Measurements from ENCODE around the gene VRK2. TPM values are rescaled to one million over a fixed set of nuclear protein-coding genes. Genes with fewer than 3 reads are reported as not detected.
"Not testable (repeated sequence)": the region's sequence is repeated elsewhere in the genome, so short reads cannot be mapped to it uniquely, and the experiment has no call there.

VRK2 gene
- total RNA-seq, 1 experiment from 2014 or later, result 20.1 TPM

GRCh38 chr2:58163913-58164312 is 117.3 kb downstream of the VRK2 start (continued):
- TF ChIP-seq, protein P1, sequence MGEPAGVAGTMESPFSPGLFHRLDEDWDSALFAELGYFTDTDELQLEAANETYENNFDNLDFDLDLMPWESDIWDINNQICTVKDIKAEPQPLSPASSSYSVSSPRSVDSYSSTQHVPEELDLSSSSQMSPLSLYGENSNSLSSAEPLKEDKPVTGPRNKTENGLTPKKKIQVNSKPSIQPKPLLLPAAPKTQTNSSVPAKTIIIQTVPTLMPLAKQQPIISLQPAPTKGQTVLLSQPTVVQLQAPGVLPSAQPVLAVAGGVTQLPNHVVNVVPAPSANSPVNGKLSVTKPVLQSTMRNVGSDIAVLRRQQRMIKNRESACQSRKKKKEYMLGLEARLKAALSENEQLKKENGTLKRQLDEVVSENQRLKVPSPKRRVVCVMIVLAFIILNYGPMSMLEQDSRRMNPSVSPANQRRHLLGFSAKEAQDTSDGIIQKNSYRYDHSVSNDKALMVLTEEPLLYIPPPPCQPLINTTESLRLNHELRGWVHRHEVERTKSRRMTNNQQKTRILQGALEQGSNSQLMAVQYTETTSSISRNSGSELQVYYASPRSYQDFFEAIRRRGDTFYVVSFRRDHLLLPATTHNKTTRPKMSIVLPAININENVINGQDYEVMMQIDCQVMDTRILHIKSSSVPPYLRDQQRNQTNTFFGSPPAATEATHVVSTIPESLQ (CRISPR knock-in tag; IDR thresholded peaks at IDR 0.05), result no peak
- TF ChIP-seq RORB (CRISPR knock-in tag; IDR thresholded peaks at IDR 0.05), result no peak
- no peak for TF ChIP-seq GTF2I (CRISPR knock-in tag; conservative IDR thresholded peaks at IDR 0.05)
- TF ChIP-seq, protein P2, sequence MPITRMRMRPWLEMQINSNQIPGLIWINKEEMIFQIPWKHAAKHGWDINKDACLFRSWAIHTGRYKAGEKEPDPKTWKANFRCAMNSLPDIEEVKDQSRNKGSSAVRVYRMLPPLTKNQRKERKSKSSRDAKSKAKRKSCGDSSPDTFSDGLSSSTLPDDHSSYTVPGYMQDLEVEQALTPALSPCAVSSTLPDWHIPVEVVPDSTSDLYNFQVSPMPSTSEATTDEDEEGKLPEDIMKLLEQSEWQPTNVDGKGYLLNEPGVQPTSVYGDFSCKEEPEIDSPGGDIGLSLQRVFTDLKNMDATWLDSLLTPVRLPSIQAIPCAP (CRISPR knock-in tag; IDR thresholded peaks at IDR 0.05), result no peak
- TF ChIP-seq ARID4B (CRISPR knock-in tag; IDR thresholded peaks at IDR 0.05; ENCODE audit: borderline replicate concordance), result no peak
- no peak for TF ChIP-seq MLX (CRISPR knock-in tag; IDR thresholded peaks at IDR 0.05)

- ATAC-seq; H3K4me3 Mint-ChIP-seq; POLR2A ChIA-PET; H3K27ac Mint-ChIP-seq; H3K27me3 Mint-ChIP-seq (ENCODE audit: low read depth); DNase-seq (ENCODE audit: low spot score): not testable (repeated sequence)
- H3K9me3 Mint-ChIP-seq, result peaks cover 23% of the 10 kb centered on the region
- CTCF ChIA-PET, result interaction anchor here (0.8 to 2.0 kb wide), 3 partner anchors 408 to 704 kb away, joined by 3 to 5 read pairs (median 3); no protein-coding TSS in a partner anchor
- peaks cover 42% of the 10 kb centered on the region for H3K4me1 Mint-ChIP-seq
- peaks cover 42% of the 10 kb centered on the region for H3K36me3 Mint-ChIP-seq
Observed at GRCh38 chr2:58168130-58168529, 121.5 kb downstream of the VRK2 start.

- DNase-seq (ENCODE audit: low spot score); POLR2A ChIA-PET; CTCF ChIA-PET; ATAC-seq; H3K27me3 Mint-ChIP-seq (ENCODE audit: low read depth); H3K27ac Mint-ChIP-seq; H3K4me3 Mint-ChIP-seq: not testable (repeated sequence)
- Mint-ChIP-seq H3K9me3 (peaks cover 32% of the 10 kb centered on the region), H3K36me3 (peaks cover 56% of the 10 kb centered on the region), H3K4me1 (peaks cover 46% of the 10 kb centered on the region)
Observed at GRCh38 chr2:58169845-58170244, 123.2 kb downstream of the VRK2 start.

DNA sequence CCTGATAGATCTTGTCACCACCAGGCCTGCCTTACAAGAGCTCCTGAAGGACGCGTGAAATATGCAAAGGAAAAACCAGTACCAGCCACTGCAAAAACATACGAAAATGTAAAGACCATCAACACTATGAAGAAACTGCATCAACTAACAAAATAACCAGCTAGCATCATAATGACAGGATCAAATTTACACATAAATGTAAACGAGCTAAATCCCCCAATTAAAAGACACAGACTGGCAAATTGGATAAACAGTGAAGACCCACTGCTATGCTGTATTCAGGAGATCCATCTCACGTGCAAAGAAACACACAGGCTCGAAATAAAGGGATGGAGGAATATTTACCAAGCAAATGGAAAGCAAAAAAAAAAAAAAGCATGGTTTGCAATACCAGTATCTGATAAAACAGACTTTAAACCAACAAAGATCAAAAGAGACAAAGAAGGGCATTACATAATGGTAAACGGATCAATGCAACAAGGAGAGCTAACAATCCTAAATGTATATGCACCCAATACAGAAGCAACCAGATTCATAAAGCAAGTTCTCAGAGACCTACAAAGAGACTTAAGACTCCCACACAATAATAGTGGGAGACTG is 123.8 kb downstream of the VRK2 start:
- Mint-ChIP-seq H3K4me1 (peaks cover 46% of the 10 kb centered on the region), H3K36me3 (peaks cover 56% of the 10 kb centered on the region), H3K9me3 (peaks cover 32% of the 10 kb centered on the region)
- CTCF ChIA-PET; H3K27ac Mint-ChIP-seq; H3K4me3 Mint-ChIP-seq; DNase-seq (ENCODE audit: low spot score); ATAC-seq; H3K27me3 Mint-ChIP-seq (ENCODE audit: low read depth): not testable (repeated sequence)
- POLR2A ChIA-PET, result interaction anchor here (0.7 kb wide), 1 partner anchor 697 kb away, joined by 3 read pairs; no protein-coding TSS in a partner anchor
- TF ChIP-seq GABPB1 (CRISPR knock-in tag; IDR thresholded peaks at IDR 0.05), result peak; percentile 72; the same call in 1 of the 2 replicates

DNA sequence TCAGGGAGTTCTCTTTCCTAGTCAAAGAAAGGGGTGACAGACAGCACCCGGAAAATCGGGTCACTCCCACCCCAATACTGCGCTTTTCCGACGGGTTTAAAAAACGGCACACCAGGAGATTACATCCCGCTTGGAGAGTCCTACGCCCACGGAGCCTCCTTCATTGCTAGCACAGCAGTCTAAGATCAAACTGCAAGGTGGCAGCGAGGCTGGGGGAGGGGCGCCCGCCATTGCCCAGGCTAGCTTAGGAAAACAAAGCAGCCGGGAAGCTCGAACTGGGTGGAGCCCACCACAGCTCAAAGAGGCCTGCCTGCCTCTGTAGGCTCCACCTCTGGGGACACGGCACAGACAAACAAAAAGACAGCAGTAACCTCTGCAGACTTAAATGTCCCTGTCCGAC is 125.2 kb downstream of the VRK2 start:
- H3K27me3 Mint-ChIP-seq (ENCODE audit: low read depth); POLR2A ChIA-PET; CTCF ChIA-PET; ATAC-seq: not testable (repeated sequence)
- peak overlapping the region; percentile 5 for H3K4me3 Mint-ChIP-seq
- H3K9me3 Mint-ChIP-seq, result peaks cover 33% of the 10 kb centered on the region
- H3K4me1 Mint-ChIP-seq, result peaks cover 46% of the 10 kb centered on the region
- peak overlapping the region; percentile 46; the same call in 1 of the 2 replicates for H3K27ac Mint-ChIP-seq
- peaks cover 57% of the 10 kb centered on the region for H3K36me3 Mint-ChIP-seq
- TF ChIP-seq ZNF281 (CRISPR knock-in tag; IDR thresholded peaks at IDR 0.05), result 0 out of 2 replicates have a peak, but pooled peaks have one; percentile 46
- TF ChIP-seq ETV6 (CRISPR knock-in tag; IDR thresholded peaks at IDR 0.05), result 0 out of 2 replicates have a peak, but pooled peaks have one; percentile 64
- peak; percentile 44 for DNase-seq (ENCODE audit: low spot score)

- peaks cover 13% of the 10 kb centered on the region for H3K4me1 Mint-ChIP-seq
- DNase-seq (ENCODE audit: low spot score); H3K27ac Mint-ChIP-seq; CTCF ChIA-PET; H3K4me3 Mint-ChIP-seq; ATAC-seq; POLR2A ChIA-PET; H3K27me3 Mint-ChIP-seq (ENCODE audit: low read depth): not testable (repeated sequence)
- H3K9me3 Mint-ChIP-seq, result peaks cover 48% of the 10 kb centered on the region
- H3K36me3 Mint-ChIP-seq, result peaks cover 68% of the 10 kb centered on the region
Observed at GRCh38 chr2:58177187-58177586, 130.6 kb downstream of the VRK2 start.

DNA sequence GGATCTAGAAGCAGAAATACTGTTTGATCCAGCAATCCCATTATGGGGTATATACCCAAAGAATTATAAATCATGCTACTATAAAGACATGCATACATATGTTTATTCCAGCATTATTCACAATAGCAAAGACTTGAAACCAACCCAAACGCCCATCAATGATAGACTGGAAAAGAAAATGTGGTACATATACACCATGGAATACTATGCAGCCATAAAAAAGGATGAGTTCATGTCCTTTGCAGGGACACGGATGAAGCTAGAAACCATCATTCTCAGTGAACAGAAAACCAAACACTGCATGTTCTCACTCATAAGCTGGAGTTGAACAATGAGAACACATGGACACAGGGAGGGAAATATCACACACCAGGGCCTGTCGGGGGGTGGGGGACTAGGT is 133.6 kb downstream of the VRK2 start:
- H3K27me3 Mint-ChIP-seq (ENCODE audit: low read depth); H3K27ac Mint-ChIP-seq; CTCF ChIA-PET; DNase-seq (ENCODE audit: low spot score); H3K4me1 Mint-ChIP-seq; POLR2A ChIA-PET; H3K4me3 Mint-ChIP-seq; ATAC-seq: not testable (repeated sequence)
- H3K9me3 Mint-ChIP-seq, result peaks cover 29% of the 10 kb centered on the region
- H3K36me3 Mint-ChIP-seq, result peaks cover 53% of the 10 kb centered on the region
